Type B pancreatic cell (in vitro differentiated cells): ENCODE results near the gene ACAD8. TPM values are rescaled to one million over a fixed set of nuclear protein-coding genes. Genes with fewer than 3 reads are reported as not detected.

Source experiments
- DNase-seq: peaks from one replicate; pipeline ENCODE4 v3.0.0; 2021; ENCODE audit warnings: mixed read lengths; ENCODE audit not compliant: unreplicated experiment; ENCODE audit errors: extremely low spot score
- H3K27ac Mint-ChIP-seq: 2 replicates; pipeline ENCODE4 v1.8.0; 2021; ENCODE audit warnings: mild to moderate bottlenecking, mixed read lengths
- H3K27me3 Mint-ChIP-seq: 2 replicates; pipeline ENCODE4 v1.8.0; 2021; ENCODE audit warnings: mixed read lengths
- H3K36me3 Mint-ChIP-seq: 2 replicates; pipeline ENCODE4 v1.8.0; 2021; ENCODE audit warnings: mixed read lengths
- H3K4me1 Mint-ChIP-seq: one replicate; pipeline ENCODE4 v1.8.0; 2021; ENCODE audit warnings: mixed read lengths; ENCODE audit not compliant: unreplicated experiment
- H3K4me3 Mint-ChIP-seq: 2 replicates; pipeline ENCODE4 v1.8.0; 2021; ENCODE audit warnings: mild to moderate bottlenecking, mixed read lengths
- H3K9me3 Mint-ChIP-seq: 2 replicates; pipeline ENCODE4 v1.8.0; 2021; ENCODE audit warnings: mixed read lengths
- CTCF ChIP-seq: fragments of 200-600 bp; sonication (generic); conservative IDR thresholded peaks from 2 replicates; pipeline ENCODE4 v1.5.0; 2021; ENCODE audit warnings: antibody characterized with exemption, mild to moderate bottlenecking
- total RNA-seq: library from RNA; stranded (reverse); gene quantifications from 2 replicates; pipeline ENCODE4 v1.2.1, GENCODE V29; 2021; ENCODE audit warnings: low replicate concordance

The ACAD8 gene
- total RNA-seq, 1 donor from 2014 or later = 29.8 TPM

GRCh38 chr11:134294664-134295063 is 41.3 kb downstream of the ACAD8 start:
- peaks cover 9% of the 10 kb centered on the region for H3K27me3 Mint-ChIP-seq
- TF ChIP-seq CTCF = no peak
- peaks cover 2% of the 10 kb centered on the region for H3K4me1 Mint-ChIP-seq
- no peak overlapping the region for H3K4me3 Mint-ChIP-seq
- no peak for DNase-seq
- no peak overlapping the region for H3K27ac Mint-ChIP-seq
- no peaks in the 10 kb centered on the region for H3K36me3 Mint-ChIP-seq
- H3K9me3 Mint-ChIP-seq = no peaks in the 10 kb centered on the region

DNA sequence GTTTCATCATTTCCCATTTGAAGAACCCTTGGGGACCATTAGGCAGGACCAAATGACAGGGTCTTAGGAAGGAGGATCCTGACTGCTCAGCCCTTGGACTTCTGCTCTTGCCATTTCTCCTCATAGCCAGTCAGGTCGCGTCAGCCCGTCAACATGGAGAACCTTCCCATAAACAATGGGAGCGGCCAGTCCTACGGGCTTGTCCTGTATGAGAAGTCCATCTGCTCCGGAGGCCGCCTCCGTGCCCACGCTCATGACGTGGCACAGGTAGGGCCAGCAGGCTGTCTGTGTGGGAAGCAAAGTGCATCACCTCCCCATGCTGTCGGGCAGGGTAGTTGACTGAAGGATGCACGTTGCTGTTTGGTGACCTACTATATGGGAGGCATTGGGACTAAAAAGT is 58.9 kb downstream of the ACAD8 start:
- DNase-seq = no peak
- Mint-ChIP-seq H3K4me3 (no peak overlapping the region), H3K4me1 (no peaks in the 10 kb centered on the region), H3K36me3 (no peaks in the 10 kb centered on the region), H3K27ac (no peak overlapping the region), H3K27me3 (peaks cover 13% of the 10 kb centered on the region), H3K9me3 (peaks cover 4% of the 10 kb centered on the region)
- no peak for TF ChIP-seq CTCF

- Mint-ChIP-seq H3K27me3 (peaks cover 9% of the 10 kb centered on the region), H3K4me3 (no peak overlapping the region), H3K27ac (no peak overlapping the region), H3K4me1 (no peaks in the 10 kb centered on the region), H3K9me3 (peaks cover 4% of the 10 kb centered on the region), H3K36me3 (no peaks in the 10 kb centered on the region)
- no peak for DNase-seq
- TF ChIP-seq CTCF = no peak
These were observed 59.4 kb downstream of the ACAD8 start for GRCh38 chr11:134312807-134313206.

- peaks cover 4% of the 10 kb centered on the region for H3K9me3 Mint-ChIP-seq
- no peak for TF ChIP-seq CTCF
- H3K27ac Mint-ChIP-seq = no peak overlapping the region
- no peaks in the 10 kb centered on the region for H3K36me3 Mint-ChIP-seq
- no peak for DNase-seq
- no peak overlapping the region for H3K4me3 Mint-ChIP-seq
- H3K27me3 Mint-ChIP-seq = peaks cover 9% of the 10 kb centered on the region
- H3K4me1 Mint-ChIP-seq = no peaks in the 10 kb centered on the region
These were observed 60.0 kb downstream of the ACAD8 start for GRCh38 chr11:134313379-134313778.

DNA sequence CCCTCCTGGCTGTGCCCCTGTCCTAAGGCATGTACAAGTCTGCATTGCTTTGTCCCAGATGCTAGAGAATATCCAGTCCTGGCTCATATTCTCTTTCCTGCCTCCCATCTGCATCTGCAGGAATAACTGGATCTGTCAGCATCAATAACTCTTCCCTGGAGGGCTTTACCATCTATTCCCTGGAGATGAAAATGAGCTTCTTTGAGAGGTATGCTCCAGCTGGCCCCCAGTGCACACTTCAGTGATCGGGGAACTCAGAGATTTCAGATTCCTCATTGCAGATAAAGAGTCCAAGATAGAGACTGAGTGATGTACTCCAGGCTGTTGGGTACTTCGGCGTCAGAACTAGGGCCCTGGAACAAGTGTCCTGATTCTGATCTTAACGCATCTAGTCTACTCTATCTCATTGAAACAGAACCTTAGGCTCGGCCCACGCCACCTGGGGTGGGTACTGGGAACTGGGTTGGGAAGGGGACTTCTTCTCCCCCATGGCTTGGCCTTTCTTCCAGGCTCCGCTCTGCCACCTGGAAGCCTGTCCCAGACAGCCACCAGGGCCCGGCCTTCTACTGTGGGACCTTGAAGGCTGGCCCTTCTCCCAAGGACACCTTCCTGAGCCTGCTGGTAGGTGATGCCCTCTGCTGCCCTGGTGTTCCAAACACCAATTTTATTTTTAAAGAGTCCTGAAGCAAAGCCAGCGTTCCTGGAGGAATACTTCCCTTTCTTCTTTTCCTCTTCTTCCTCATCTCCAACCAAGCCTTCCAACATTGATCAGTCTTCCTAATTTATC is 60.6 kb downstream of the ACAD8 start:
- peaks cover 9% of the 10 kb centered on the region for H3K27me3 Mint-ChIP-seq
- H3K36me3 Mint-ChIP-seq = no peaks in the 10 kb centered on the region
- H3K9me3 Mint-ChIP-seq = peaks cover 4% of the 10 kb centered on the region
- no peaks in the 10 kb centered on the region for H3K4me1 Mint-ChIP-seq
- DNase-seq = no peak
- no peak overlapping the region for H3K4me3 Mint-ChIP-seq
- no peak overlapping the region for H3K27ac Mint-ChIP-seq
- TF ChIP-seq CTCF = no peak

Other genes starting within 250 kb of the ACAD8 start
- gene JAM3, start 184.5 kb upstream of the ACAD8 start, total RNA-seq = 6.3 and 50.3 TPM in 2 replicates
- 18.0 and 33.9 TPM in 2 replicates for gene NCAPD3, start 29.6 kb upstream of the ACAD8 start, total RNA-seq
- 32.5 and 43.6 TPM in 2 replicates for gene VPS26B, start 28.9 kb upstream of the ACAD8 start, total RNA-seq
- 28.7 and 44.3 TPM in 2 replicates for gene THYN1, start 216 bp upstream of the ACAD8 start, total RNA-seq
- not detected in 2 replicates for gene GLB1L3, start 22.8 kb downstream of the ACAD8 start, total RNA-seq
- 5.5 and 11.6 TPM in 2 replicates for gene GLB1L2, start 78.4 kb downstream of the ACAD8 start, total RNA-seq
- 3.5 and 4.8 TPM in 2 replicates for gene B3GAT1, start 158.7 kb downstream of the ACAD8 start, total RNA-seq